Middle frontal gyrus (tissue), 1 donor: ENCODE measurements around the gene PLCG2.
"Not testable (repeated sequence)": the region's sequence is repeated elsewhere in the genome, so short reads cannot be mapped to it uniquely, and the experiment has no call there.

Source experiments
- DNase-seq: peaks from one replicate; pipeline ENCODE4 v3.0.0-alpha.2; 2015; ENCODE audit warnings: low spot score; ENCODE audit errors: extremely low spot score

The PLCG2 gene

DNA sequence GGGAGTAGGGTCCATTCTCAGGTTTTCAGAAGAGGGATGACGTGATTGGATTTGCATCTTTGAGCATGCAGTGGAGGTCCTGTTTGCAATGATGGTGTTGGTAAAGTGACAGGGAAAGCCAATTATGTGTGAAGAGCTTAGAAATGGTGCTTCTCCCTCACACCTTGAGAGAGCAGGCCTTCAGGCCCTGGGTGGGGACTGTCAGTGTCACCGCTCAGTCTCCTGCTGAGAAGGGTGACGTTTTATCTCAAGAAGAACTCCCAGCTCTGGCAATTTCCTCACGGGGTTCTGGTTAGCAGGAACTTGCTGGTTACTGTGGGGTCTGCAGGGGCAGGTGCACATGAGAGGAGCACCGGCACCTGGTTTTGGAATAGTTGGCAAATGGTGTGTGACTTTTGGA, 11.2 kb downstream of the PLCG2 start:
- DNase-seq, result no peak

DNA sequence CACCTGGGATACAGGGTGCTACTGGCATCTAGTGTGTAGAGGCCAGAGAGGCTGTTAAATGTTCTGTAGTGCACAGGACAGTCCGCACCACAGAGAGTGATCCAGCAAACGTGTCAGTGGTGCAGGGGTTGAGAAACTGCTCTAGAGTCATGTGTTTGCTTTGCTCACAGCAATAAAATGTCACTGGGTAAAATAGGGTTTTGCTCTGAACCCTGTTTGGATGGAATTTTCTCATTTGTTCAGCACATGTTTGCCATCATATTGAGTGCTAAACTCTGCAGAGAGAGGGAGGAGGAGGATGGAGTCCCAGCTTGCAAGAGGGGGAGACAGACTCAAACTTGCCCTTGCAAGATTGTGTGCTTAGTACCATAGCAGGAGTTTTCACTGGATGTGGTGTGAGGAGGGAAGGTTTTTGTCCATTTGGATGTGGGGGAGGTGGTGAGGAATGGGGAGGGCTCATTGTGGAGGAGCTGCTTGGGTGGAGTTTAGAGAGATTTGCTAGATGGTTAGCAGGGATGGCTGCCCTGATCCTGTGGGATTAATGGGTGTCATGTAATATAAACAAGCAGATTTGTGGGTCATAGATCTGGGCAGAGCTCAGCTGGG, 11.8 kb downstream of the PLCG2 start:
- no peak for DNase-seq

GRCh38 chr16:81792828-81793227, 13.7 kb downstream of the PLCG2 start:
- DNase-seq, result no peak

DNA sequence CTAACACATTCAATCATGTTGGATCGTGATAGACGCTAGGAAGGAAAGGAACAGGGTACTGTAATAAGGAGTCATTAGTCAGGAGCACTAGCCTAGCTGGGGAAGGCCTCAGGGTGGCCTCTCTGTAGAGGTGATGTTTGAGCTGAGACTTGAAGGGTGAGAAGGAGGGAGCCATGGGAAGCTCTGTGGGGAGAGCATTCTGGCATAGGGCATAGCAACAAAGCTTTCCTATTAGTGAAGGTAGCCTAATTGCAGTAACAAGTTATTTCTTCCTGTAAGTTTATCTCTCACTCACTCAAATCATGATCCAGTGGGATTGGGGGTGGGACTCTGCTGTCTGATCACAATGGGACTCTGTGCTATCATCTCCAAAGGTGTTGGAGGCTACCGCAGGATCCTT, 16.1 kb downstream of the PLCG2 start:
- no peak for DNase-seq

DNA sequence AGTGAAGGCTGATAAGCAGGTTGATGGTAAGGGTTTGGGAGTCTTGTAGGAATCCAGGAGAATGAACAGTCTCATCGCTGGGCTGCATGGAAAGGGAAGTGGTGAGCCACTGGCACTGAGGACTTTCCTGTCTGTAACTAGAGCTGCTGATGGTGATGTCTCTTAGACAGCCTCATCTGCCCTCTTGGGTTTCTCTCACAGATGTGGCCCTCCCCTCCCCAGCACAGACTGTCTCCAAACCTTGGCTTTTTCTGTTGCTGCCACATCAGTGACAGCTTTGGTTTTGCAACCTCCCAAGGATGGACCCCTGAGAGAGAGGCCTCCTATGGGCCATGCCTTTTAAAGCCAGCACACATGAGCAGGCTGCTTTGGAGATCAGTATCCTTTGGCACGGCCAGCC, 16.9 kb downstream of the PLCG2 start:
- no peak for DNase-seq

DNA sequence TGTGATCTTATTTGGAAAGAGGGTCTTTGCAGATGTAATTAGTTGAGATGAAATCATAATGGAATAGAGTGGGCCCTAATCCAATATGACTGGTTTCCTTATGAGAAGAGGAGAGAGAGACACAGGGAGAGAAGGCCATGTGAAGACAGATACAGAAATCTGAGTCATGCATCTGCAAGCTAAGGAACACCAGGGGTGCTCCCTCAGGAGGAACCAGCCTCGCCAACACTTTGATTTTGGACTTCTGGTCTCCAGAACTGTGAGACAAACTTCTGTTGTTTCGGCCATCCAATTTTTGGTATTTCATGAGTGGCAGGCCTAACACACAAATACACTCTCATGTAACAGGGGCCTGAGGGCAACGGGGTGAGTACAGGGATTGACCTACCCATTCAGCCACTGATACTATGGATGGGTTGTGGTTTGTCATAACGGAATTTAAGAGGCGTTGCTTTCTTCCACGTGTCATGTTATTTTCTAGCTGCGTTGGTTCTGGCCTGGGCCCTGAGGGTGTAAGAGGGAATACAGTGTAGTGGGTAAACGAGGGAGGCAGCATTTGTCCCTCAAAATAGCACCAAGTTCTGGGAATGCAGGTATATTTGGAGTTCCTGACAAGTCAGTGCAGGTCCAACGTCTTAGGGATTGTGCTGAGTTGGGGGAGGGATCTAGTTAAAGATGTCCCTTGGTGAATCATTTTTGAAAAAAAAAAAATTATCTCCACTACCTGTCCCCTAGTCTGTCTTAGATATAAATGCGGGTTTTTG, 17.7 kb downstream of the PLCG2 start:
- DNase-seq, result no peak

DNA sequence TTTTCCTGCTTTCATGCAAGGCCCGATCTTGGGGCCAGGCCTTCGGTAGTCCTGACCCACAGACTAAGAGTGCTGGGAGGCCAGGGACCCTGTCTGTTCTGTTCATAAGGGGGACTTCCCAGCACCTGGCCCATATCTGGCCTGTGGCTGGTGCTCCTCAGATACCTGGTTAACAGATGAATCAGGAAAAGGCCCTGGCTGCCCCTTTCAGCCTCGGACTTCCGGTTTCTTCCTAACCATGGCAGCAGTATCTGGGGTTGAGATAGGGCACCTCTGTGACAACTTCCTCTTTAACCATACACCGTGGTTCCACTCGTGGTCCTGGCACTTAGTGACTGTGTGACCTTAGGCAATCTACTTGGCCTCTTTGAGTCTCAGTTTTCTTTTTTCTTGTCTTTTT, 18.4 kb downstream of the PLCG2 start:
- DNase-seq, result no peak

DNA sequence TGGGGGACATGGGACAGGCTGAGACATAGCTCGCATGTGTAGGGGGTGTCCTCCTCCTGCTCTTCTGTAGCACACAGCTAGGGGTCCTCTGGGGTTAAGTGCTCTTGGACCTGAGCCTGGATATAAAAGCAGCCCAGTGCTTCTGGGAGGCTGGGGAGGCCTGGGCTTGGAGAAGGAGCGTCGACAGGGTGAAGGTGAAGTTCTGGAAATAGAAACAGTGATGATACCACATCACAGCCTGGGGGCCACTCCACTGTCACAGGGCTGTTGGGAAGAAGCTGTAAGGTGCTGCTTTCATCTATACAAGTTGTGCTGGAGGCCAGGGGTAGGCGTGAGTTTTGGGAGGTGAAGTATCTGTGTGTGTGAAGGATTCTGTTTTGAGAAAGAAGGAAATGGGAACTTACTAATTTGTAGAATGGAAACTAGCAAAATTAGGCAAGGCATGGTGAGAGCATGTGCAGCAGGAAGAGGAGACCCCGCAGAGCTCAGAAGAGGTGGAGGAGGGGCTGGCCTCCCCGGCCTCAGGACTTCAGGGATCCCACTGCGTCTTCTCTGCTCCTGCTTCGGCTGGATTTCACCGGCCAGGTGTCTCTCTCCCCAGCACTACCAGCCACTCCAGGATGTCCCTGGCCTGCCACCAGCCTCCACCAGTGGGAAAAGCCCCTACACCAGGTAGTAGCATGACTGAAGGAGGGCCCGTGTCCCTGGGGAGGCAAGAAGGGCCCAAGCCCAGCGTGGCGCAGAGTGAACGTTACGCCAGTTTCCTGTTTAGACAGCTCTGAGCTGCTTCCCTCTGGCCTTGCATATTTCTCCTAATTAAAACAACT, 19.4 kb downstream of the PLCG2 start:
- DNase-seq, result no peak

DNA sequence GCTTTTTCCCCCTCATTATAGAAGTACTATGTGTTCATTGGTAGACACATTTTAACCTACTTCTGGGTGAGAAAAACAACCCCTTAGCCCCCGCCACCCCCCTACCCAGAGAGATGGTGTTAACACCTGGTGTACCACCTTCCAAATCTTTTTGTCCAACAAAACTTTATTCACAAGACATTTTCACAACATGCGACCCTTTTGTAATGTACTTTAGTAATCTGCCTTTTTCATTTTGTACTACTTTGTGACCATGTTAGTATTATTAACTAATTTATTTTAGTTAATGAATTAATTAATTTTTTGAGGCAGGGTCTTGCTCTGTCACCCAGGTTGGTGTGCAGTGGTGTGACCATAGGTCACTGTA, 20.0 kb downstream of the PLCG2 start:
- DNase-seq, result no peak

DNA sequence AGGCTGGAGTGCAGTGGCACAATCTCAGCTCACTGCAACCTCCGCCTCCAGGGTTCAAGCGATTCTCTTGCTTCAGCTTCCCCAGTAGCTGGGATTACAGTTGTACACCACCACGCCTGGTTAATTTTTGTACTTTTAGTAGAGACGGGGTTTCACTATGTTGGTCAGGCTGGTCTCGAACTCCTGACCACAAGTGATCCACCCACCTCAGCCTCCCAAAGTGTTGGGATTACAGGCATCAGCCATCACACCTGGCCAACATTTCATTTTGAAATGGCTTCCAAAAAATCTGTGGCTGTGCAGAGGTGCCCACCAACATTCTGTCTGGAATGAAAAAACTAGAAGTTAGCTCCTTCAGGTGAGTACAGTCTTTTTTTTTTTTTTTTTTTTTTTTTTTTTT, 22.6 kb downstream of the PLCG2 start:
- not testable (repeated sequence) for DNase-seq

DNA sequence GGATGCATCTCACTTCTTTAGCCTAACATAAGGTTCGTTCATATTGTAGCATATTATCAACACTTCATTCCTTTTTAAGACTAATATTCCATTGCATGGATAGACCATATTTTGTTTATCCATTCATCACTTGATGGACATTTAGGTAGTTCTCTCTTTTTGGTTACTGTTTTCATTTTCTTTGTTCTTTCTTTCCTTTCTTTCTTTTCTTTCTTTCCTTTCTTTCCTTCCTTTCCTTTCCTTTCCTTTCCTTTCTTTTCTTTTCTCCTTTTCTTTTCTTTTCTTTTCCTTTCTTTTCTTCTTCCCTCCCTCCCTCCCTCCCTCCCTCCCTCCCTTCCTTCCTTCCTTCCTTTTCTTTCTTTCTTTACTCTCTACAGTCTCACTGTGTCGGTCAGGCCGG, 24.2 kb downstream of the PLCG2 start:
- no peak for DNase-seq

- DNase-seq, result no peak
These were observed 25.1 kb downstream of the PLCG2 start for GRCh38 chr16:81804134-81804610.

GRCh38 chr16:81806696-81807095, 27.6 kb downstream of the PLCG2 start:
- DNase-seq, result no peak

- no peak for DNase-seq
These were observed 28.8 kb downstream of the PLCG2 start for GRCh38 chr16:81807767-81808358.

DNA sequence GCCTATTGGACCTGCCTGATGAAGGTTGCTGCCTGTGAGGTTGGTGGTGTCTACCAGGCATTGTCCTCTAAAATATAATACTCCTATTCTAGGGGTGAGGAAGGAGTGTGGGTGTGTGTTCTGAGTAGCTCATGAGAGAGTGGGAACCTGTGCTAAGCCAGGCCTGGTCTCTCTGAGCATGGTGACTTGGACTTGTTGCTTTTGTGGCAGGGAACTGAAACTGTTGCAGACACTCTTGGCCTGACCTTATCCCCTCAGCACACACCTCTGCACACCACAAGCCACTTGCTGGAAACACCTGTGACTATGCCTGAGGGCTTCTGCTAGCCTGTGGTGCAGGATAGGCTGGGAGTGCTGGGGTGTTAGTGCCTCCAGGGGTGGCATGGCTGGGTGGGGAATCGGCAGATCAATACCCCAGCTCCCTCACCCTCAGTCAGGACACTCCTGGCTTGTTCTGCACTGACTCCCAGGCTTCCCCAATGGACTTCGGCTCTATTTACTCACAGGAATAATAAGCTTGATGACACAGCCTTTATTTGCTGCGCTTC, 29.9 kb downstream of the PLCG2 start:
- DNase-seq, result no peak

DNA sequence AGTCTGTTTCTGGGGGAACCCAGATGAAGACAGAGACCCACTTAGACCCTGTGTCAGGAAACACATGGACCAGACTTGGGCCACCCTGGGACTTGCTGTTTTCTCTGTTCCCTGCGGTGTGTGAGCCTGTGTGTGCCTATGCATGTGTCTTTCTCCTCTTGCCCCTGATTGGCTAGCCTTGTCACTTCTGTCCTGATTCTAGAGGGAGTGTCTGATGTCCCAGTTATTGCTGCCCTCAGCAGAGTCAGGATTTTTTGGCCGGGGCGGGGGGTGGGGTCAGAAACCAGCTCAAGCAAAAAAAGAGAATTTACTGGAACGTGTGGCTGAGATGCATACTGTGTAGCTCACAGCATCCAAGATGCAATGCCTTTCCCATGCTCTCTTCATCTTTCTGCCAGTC, 30.5 kb downstream of the PLCG2 start:
- DNase-seq, result no peak

GRCh38 chr16:81810361-81810760, 31.3 kb downstream of the PLCG2 start:
- no peak for DNase-seq

DNA sequence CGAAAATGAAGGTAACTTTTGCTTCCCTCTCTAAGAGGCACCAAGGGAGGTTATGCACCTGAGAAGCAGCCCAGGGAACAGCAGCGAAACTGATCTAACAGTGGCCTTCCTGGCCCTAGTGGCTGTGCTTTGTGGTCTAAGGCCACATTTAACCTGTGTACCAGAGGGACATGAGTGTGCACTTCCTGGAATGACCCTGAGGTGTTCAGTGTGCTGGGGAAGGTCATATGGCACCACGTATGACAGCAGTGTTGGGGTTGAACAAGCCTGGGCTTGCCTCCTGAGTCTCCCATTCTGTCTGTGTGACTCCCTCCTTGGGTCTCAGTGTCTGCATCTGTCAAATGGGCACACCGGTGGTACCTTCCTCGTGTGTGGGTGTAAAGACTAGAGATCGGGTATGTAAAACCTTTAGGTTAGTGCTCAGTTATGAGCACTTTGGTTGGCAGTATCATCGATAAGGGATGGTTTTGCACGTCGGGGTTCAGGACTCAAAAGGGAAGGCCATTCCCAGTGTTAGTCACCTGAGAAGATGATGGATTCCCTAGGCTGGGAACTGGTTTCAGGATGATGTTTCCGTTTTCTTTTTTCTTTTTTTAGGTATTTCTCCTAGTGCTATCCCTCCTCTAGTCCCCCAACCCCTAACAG, 31.9 kb downstream of the PLCG2 start:
- DNase-seq, result no peak

GRCh38 chr16:81813648-81814047, 34.6 kb downstream of the PLCG2 start:
- DNase-seq, result no peak

- no peak for DNase-seq
These were observed 35.8 kb downstream of the PLCG2 start for GRCh38 chr16:81814751-81815428.

DNA sequence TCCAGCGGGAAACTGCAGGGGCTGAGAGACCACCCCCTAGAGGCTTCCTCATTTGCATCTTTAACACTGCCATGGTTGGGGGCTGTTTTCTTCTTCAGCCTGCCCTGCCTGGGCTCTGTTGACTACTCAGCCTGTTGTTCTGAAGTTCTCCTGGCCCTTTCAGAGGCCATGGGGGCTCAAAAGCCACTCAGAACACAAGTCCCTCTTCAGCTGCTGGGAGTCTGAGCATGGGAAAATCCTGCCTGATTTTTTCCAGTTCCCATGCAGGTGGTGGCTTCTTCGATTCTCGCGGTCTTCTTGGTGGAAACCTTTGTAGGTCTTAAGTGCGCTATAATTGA, 36.3 kb downstream of the PLCG2 start:
- DNase-seq, result no peak
